CD4-positive, alpha-beta T cell (primary cell): Measurements from ENCODE around the gene GABRD. TPM values are rescaled to one million over a fixed set of nuclear protein-coding genes. Genes with fewer than 3 reads are reported as not detected.

Experiments
- ATAC-seq: fragments of 200-7000 bp; cut with Tn5 transposase; one replicate; pipeline ENCODE4 v1.10.0; 2022; ENCODE audit warnings: mild to moderate bottlenecking; ENCODE audit not compliant: poor library complexity
- CTCF ChIA-PET: fragments of 350-600 bp; sonication (Branson Sonifier 250); formaldehyde crosslinking; loops from one replicate; lab custom pipeline; 2021; ENCODE audit warnings: antibody characterized with exemption, inconsistent platforms; lab: Charles Lee
- POLR2A ChIA-PET: fragments of 350-600 bp; sonication (Branson Sonifier 250); formaldehyde crosslinking; loops from one replicate; lab custom pipeline; 2021; ENCODE audit warnings: antibody characterized with exemption, inconsistent platforms; lab: Charles Lee
- DNase-seq, 14 experiments: peaks; one replicate each; pipeline ENCODE4 v3.0.0-alpha.2; 2013 to 2020; ENCODE audit warnings: mixed read lengths in 2 of 14
- H3K27ac ChIP-seq, 2 donors: one replicate each; pipeline versions ENCODE4 v1.5.1 to v1.7.0; 2013; ENCODE audit warnings: low read length in 2 of 2, low read depth in 1 of 2, mild to moderate bottlenecking in 1 of 2
- H3K27me3 ChIP-seq, 2 experiments: 1 replicate in 1 of 2; 2 replicates in 1 of 2; pipeline versions ENCODE4 v1.6.1 to v1.7.0; 2013; ENCODE audit warnings: low read length in 2 of 2, control low read depth in 1 of 2, mild to moderate bottlenecking in 1 of 2, moderate library complexity in 1 of 2; ENCODE audit not compliant: insufficient read depth in 2 of 2, control insufficient read depth in 1 of 2
- H3K36me3 ChIP-seq: one replicate; pipeline ENCODE4 v1.6.1; 2013; ENCODE audit warnings: low read length, control low read depth; ENCODE audit not compliant: insufficient read depth
- H3K4me1 ChIP-seq: one replicate; pipeline ENCODE4 v1.6.1; 2013; ENCODE audit warnings: low read length, control low read depth; ENCODE audit not compliant: insufficient read depth
- H3K4me3 ChIP-seq: one replicate; pipeline ENCODE4 v1.5.1; 2013; ENCODE audit warnings: mild to moderate bottlenecking, low read length, moderate library complexity
- H3K9me3 ChIP-seq, 2 experiments: 1 replicate in 1 of 2; 2 replicates in 1 of 2; pipeline versions ENCODE4 v1.6.1 to v1.7.0; 2013; ENCODE audit warnings: low read length in 2 of 2, mild to moderate bottlenecking in 2 of 2, control low read depth in 1 of 2, moderate library complexity in 1 of 2; ENCODE audit not compliant: control insufficient read depth in 1 of 2, insufficient read depth in 1 of 2
- H3K27ac Mint-ChIP-seq: one replicate; pipeline ENCODE4 v1.8.0; 2020; ENCODE audit warnings: mixed read lengths
- H3K27me3 Mint-ChIP-seq: one replicate; pipeline ENCODE4 v1.8.0; 2021; ENCODE audit warnings: mixed read lengths
- H3K36me3 Mint-ChIP-seq: one replicate; pipeline ENCODE4 v1.8.0; 2021; ENCODE audit warnings: low read depth, mixed read lengths
- H3K4me1 Mint-ChIP-seq: one replicate; pipeline ENCODE4 v1.8.0; 2021; ENCODE audit warnings: low read depth, mixed read lengths
- H3K4me3 Mint-ChIP-seq: one replicate; pipeline ENCODE4 v1.8.0; 2020; ENCODE audit warnings: mild to moderate bottlenecking, mixed read lengths
- H3K9me3 Mint-ChIP-seq: one replicate; pipeline ENCODE4 v1.8.0; 2020; ENCODE audit warnings: mixed read lengths
- CTCF ChIP-seq: fragments of 200-600 bp; IDR thresholded peaks from one replicate; pipeline ENCODE4 v1.8.0; 2022; ENCODE audit warnings: antibody characterized with exemption, mild to moderate bottlenecking
- intact Hi-C, 2 experiments: fragments of 100-400 bp; cut with DNase I in 1 of 2; cut with micrococcal nuclease in 1 of 2; formaldehyde crosslinking; loops; one replicate each; pipeline versions ENCODE4 v1.15.1 to v1.9.0; 2023 to 2025; cut with DNase I, micrococcal nuclease
- total RNA-seq, 174 experiments: library from RNA in 2 of 174; stranded (reverse) in 2 of 174; gene quantifications; one replicate each; pipeline ENCODE4 v1.2.3 and lab custom pipeline; 2021 to 2026

Gene GABRD
- total RNA-seq, 2 experiments from 2014 or later, result 0.38 to 0.42 TPM

- Mint-ChIP-seq H3K27ac (no peak overlapping the region), H3K4me3 (peak overlapping the region; percentile 42), H3K9me3 (no peaks in the 10 kb centered on the region), H3K4me1 (peaks cover 15% of the 10 kb centered on the region), H3K27me3 (peaks cover 6% of the 10 kb centered on the region), H3K36me3 (peaks cover 21% of the 10 kb centered on the region)
- CTCF ChIA-PET, result interaction anchor here (0.8 kb wide), 1 partner anchor 9 kb away, joined by 3 read pairs; no protein-coding TSS in a partner anchor
- intact Hi-C loops, result loop anchor here in 1 of 2 experiments (5.0 kb wide), 1 partner anchor 78 kb away; no protein-coding TSS in a partner anchor
- no peak for DNase-seq
- Histone ChIP-seq H3K4me1 (peaks cover 24% of the 10 kb centered on the region), H3K27me3 (no peaks in the 10 kb centered on the region), H3K9me3 (peaks cover 0 to 5% of the 10 kb centered on the region in 2 experiments), H3K36me3 (peaks cover 21% of the 10 kb centered on the region), H3K27ac (no peak overlapping the region), H3K4me3 (no peak overlapping the region)
- no peak for ATAC-seq
- no peak for TF ChIP-seq CTCF
- POLR2A ChIA-PET, result no interaction called here
Measured at GRCh38 chr1:2053784-2054376, 34.7 kb downstream of the GABRD start.

- H3K27me3 Mint-ChIP-seq, result no peaks in the 10 kb centered on the region
- H3K36me3 Mint-ChIP-seq, result peaks cover 28% of the 10 kb centered on the region
- H3K4me3 ChIP-seq, result no peak overlapping the region
- TF ChIP-seq CTCF, result no peak
- no peaks in the 10 kb centered on the region for H3K9me3 Mint-ChIP-seq
- DNase-seq (no peak), ATAC-seq (no peak)
- no peak overlapping the region for H3K27ac Mint-ChIP-seq
- ChIA-PET CTCF (no interaction called here), POLR2A (no interaction called here)
- peaks cover 18% of the 10 kb centered on the region for H3K4me1 ChIP-seq
- H3K9me3 ChIP-seq, result no peaks in the 10 kb centered on the region
- peaks cover 8% of the 10 kb centered on the region for H3K4me1 Mint-ChIP-seq
- H3K27me3 ChIP-seq, result no peaks in the 10 kb centered on the region
- peaks cover 26% of the 10 kb centered on the region for H3K36me3 ChIP-seq
- intact Hi-C loops, result loop anchor here in 1 of 2 experiments (5.0 kb wide), 1 partner anchor 78 kb away; no protein-coding TSS in a partner anchor
- H3K4me3 Mint-ChIP-seq, result no peak overlapping the region
- H3K27ac ChIP-seq, result no peak overlapping the region
Measured at GRCh38 chr1:2054560-2054959, 35.4 kb downstream of the GABRD start.

GRCh38 chr1:2055911-2056575 lies 36.9 kb downstream of the GABRD start:
- Mint-ChIP-seq H3K4me3 (no peak overlapping the region), H3K9me3 (no peaks in the 10 kb centered on the region), H3K27ac (no peak overlapping the region), H3K27me3 (no peaks in the 10 kb centered on the region), H3K4me1 (peaks cover 8% of the 10 kb centered on the region), H3K36me3 (peaks cover 29% of the 10 kb centered on the region)
- H3K4me1 ChIP-seq, result peaks cover 11% of the 10 kb centered on the region
- ATAC-seq (no peak), DNase-seq (no peak)
- H3K4me3 ChIP-seq, result no peak overlapping the region
- H3K36me3 ChIP-seq, result peaks cover 38% of the 10 kb centered on the region
- no peaks in the 10 kb centered on the region for H3K27me3 ChIP-seq
- intact Hi-C loops, result no loop called here
- no peaks in the 10 kb centered on the region for H3K9me3 ChIP-seq
- no peak for TF ChIP-seq CTCF
- ChIA-PET POLR2A (no interaction called here), CTCF (interaction anchor here (1.8 kb wide), 1 partner anchor 11 kb away, joined by 4 read pairs; no protein-coding TSS in a partner anchor)
- H3K27ac ChIP-seq, result no peak overlapping the region
